Measurements from ENCODE around the gene FIBP. TPM values are rescaled to one million over a fixed set of nuclear protein-coding genes. Genes with fewer than 3 reads are reported as not detected.
A peak's percentile ranks its signal among the peaks of the same experiment; 100 is the strongest.

Gene FIBP
- total and polyA plus RNA-seq, 4 donors: 47.1 to 77.2 (median 62.2) TPM

GRCh38 chr11:65871811-65872548 is 16.3 kb downstream of the FIBP start:
- DNase-seq: peak in 2 of 3 donors; percentile 37 to 42
- H3K4me3 ChIP-seq: peak overlapping the region; percentile 15
- TF ChIP-seq CTCF (IDR thresholded peaks at IDR 0.05; ENCODE audit: control extremely low read depth, extremely low read depth): no peak
- H3K36me3 ChIP-seq (ENCODE audit: control insufficient read depth in 4 of 4, insufficient read depth in 4 of 4, low read length in 4 of 4): peaks cover 0 to 34% (median 13%) of the 10 kb centered on the region in 4 donors
- peak overlapping the region; percentile 61 to 74 for H3K9ac ChIP-seq (ENCODE audit: insufficient read depth in 1 of 2, low read length in 2 of 2)
- no peaks in the 10 kb centered on the region for H3K9me3 ChIP-seq (ENCODE audit: control insufficient read depth in 4 of 4, insufficient read depth in 3 of 4, low read length in 3 of 4)
- H3K27ac ChIP-seq (ENCODE audit: low read depth in 1 of 2, low read length in 1 of 2): peak overlapping the region; percentile 67 to 89
- ATAC-seq (ENCODE audit: insufficient read depth, low FRiP score): no peak
- peaks cover 0 to 27% (median 9%) of the 10 kb centered on the region in 5 donors for H3K4me1 ChIP-seq (ENCODE audit: control insufficient read depth in 5 of 5, insufficient read depth in 5 of 5, low read length in 5 of 5)
- 31 to 46% methylated on average over 26 of the region's 26 CpGs for WGBS, 2 donors
- no peaks in the 10 kb centered on the region for H3K27me3 ChIP-seq (ENCODE audit: control insufficient read depth in 3 of 3, insufficient read depth in 3 of 3, low read length in 2 of 3)

GRCh38 chr11:65870706-65871681 is 17.3 kb downstream of the FIBP start:
- Histone ChIP-seq H3K36me3 (ENCODE audit: control insufficient read depth in 4 of 4, insufficient read depth in 4 of 4, low read length in 4 of 4) (peaks cover 4 to 34% (median 17%) of the 10 kb centered on the region in 4 donors), H3K9me3 (ENCODE audit: control insufficient read depth in 4 of 4, insufficient read depth in 3 of 4, low read length in 3 of 4) (no peaks in the 10 kb centered on the region), H3K27ac (ENCODE audit: low read depth in 1 of 2, low read length in 1 of 2) (peak overlapping the region; percentile 67 to 89), H3K27me3 (ENCODE audit: control insufficient read depth in 3 of 3, insufficient read depth in 3 of 3, low read length in 2 of 3) (no peaks in the 10 kb centered on the region), H3K4me1 (ENCODE audit: control insufficient read depth in 5 of 5, insufficient read depth in 5 of 5, low read length in 5 of 5) (peaks cover 0 to 27% (median 9%) of the 10 kb centered on the region in 5 donors), H3K9ac (ENCODE audit: insufficient read depth in 1 of 2, low read length in 2 of 2) (peak overlapping the region in 1 of 2 donors; percentile 61), H3K4me3 (no peak overlapping the region)
- TF ChIP-seq CTCF (IDR thresholded peaks at IDR 0.05; ENCODE audit: control extremely low read depth, extremely low read depth): no peak
- WGBS, 2 donors: 57 to 62% methylated on average over 24 of the region's 24 CpGs
- ATAC-seq (ENCODE audit: insufficient read depth, low FRiP score) (no peak), DNase-seq (peak in 1 of 3 donors; percentile 41)

- H3K27me3 ChIP-seq (ENCODE audit: control insufficient read depth in 3 of 3, insufficient read depth in 3 of 3, low read length in 2 of 3): no peaks in the 10 kb centered on the region
- H3K9ac ChIP-seq (ENCODE audit: insufficient read depth in 1 of 2, low read length in 2 of 2): no peak overlapping the region
- H3K4me3 ChIP-seq: no peak overlapping the region
- peak overlapping the region in 1 of 2 donors; percentile 2 for H3K27ac ChIP-seq (ENCODE audit: low read depth in 1 of 2, low read length in 1 of 2)
- no peak for DNase-seq
- H3K4me1 ChIP-seq (ENCODE audit: control insufficient read depth in 5 of 5, insufficient read depth in 5 of 5, low read length in 5 of 5): peaks cover 0 to 27% (median 9%) of the 10 kb centered on the region in 5 donors
- TF ChIP-seq CTCF (IDR thresholded peaks at IDR 0.05; ENCODE audit: control extremely low read depth, extremely low read depth): no peak
- H3K9me3 ChIP-seq (ENCODE audit: control insufficient read depth in 4 of 4, insufficient read depth in 3 of 4, low read length in 3 of 4): no peaks in the 10 kb centered on the region
- ATAC-seq (ENCODE audit: insufficient read depth, low FRiP score): no peak
- peaks cover 8 to 37% (median 20%) of the 10 kb centered on the region in 4 donors for H3K36me3 ChIP-seq (ENCODE audit: control insufficient read depth in 4 of 4, insufficient read depth in 4 of 4, low read length in 4 of 4)
- 47 to 74% methylated on average over 11 of the region's 11 CpGs for WGBS, 2 donors
These were observed 18.0 kb downstream of the FIBP start for GRCh38 chr11:65870307-65870658.

All from lung (tissue), 12 donors.